SKM-1 (cell line): ENCODE data around the gene DCDC2C.
A peak's percentile ranks its signal among the peaks of the same experiment; 100 is the strongest.
"Not testable (repeated sequence)": the region's sequence is repeated elsewhere in the genome, so short reads cannot be mapped to it uniquely, and the experiment has no call there.

Experiments used
- DNase-seq: peaks from one replicate; lab custom pipeline; 2025; ENCODE audit not compliant: unreplicated experiment; lab: John Stamatoyannopoulos, UW

Gene DCDC2C

DNA sequence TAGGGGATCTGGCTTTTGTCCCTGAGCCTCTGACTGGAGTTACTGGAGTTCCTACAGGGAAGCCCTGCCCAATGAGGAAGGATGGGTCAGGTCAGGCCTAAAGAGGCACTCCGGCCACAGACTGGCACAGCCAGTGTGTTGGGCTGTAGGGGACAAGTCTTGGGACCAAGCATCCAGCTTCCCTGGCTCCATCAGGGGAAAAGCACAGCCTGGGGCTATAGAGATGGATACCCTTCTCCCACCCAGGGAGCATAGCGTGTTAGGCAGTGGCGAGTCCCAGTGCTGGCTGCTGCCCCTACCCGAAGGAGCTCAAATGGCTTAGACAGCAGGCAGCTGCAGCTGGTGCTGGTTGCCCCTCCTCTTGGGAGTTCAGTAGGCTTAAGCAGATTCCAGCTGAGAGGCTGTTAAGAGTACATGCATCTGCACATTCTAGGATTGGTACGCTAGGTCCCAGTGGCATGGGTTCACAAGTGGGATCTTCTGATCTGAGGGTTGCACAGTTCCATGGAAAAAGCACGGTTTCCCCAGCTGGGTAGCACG is 111.4 kb downstream of the DCDC2C start:
- no peak for DNase-seq

DNA sequence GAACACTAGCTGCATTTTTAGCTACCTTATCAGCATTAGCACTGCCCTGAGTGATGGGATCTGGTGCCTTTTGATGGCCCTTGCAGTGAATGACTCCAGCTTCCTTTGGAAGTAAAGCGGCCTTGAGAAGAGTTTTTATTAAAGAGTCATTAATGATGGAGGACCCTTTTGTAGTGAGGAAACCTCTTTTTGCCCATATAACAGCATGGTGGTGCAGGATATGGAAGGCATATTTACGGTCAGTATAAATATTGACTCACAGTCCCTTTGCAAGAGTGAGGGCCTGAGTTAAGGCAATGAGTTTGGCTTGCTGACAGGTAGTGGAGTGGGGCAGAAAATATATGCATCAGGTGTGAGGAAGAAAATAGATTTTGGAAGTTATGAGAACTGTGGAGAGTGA is 113.8 kb downstream of the DCDC2C start:
- not testable (repeated sequence) for DNase-seq

DNA sequence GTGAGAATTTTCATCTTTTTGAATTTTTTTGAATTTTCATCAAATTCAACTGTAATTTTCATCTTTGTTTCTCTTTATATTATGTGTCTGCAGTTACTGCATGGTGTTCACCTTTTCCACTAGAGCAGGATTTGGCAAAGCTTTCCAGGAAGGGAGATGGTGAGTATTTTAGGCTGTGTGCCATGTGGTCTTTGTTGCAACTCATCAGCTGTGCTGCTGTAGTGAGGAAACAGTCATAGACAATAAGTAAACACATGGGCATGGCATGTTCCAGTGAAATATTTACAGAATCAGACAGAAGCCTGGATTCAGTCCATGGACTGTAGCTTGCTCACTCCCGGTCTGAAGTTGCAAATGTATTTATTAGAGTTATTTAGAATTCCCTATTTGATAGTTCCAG is 120.4 kb downstream of the DCDC2C start:
- no peak for DNase-seq

DNA sequence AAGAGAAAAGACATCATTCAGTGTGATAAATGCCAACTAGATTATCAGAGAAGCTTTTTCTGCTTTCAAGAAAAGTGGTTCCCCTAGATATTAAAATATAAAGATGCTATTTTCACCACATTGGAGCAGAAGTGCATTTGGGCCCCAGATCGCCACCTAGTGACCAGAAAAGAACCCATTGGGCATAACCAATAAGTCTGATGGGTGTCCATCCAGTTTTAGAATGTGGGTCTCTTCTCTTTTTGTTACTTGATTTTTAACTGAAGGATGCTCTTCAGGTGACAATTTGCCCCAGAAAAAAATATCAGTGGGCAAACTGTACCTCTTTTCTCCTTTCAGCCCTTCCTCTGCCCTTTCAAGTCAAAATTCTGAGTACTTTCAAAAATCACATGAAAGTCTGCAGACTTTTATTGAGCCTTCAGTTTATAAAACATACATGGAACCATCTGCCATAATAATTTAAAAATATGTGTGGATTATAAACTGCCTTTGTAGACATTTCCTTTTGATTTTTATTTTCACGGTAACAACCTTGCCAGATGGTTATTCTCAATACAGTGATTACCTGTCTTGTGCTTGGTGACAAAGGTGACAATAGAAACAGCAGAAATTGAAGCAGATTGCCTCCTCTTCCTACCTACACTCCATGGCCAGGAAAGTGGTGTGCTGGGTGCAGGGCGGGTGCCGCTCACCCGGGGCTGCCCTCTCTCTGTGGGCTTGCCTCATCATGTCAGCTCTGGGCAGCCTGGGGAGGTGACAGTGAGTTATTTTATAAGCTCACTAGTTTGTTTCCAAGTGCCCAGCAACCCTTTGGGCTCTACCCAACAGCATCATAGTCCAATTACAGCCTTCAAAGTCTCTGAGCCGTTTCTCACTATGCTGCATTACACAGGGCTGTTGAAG is 124.5 kb downstream of the DCDC2C start:
- DNase-seq: no peak

DNA sequence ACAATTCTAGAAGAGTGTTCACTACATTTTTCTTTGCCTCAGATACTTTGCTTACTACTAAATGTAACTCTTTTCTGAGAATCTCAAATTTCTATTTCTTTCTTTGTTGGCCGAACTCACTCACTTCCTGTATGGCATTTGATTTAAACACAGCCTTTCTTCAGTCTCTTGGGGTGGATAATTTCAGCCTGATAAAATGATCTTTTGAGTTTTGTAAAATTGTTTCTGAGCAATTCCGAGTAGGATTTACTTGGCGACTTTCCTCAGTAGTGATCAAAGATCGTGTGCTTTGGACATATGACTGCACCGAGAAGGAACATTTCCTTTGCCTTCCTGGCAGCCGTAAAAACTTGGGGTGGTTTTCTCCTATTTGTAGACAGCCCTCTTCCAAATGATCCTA is 127.4 kb downstream of the DCDC2C start:
- no peak for DNase-seq

DNA sequence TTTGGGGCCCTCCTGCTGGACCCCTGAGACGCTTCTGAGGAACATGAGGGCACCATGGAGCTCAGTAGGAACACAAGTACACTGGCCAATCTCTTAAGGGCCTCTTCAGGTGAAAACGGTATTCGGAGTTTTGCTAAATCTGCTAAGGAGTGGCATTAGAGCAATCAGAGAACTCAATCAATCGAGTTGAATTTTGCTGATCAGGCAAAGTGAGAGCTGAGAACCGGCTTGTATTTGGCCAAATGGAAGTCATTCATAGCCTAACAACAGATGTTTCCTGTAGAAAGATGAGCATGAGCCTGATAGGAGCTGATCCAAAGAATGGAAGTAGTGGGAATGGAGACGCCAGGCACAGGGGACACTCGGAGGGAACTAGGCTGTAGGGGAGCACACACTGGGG is 133.7 kb downstream of the DCDC2C start:
- no peak for DNase-seq

DNA sequence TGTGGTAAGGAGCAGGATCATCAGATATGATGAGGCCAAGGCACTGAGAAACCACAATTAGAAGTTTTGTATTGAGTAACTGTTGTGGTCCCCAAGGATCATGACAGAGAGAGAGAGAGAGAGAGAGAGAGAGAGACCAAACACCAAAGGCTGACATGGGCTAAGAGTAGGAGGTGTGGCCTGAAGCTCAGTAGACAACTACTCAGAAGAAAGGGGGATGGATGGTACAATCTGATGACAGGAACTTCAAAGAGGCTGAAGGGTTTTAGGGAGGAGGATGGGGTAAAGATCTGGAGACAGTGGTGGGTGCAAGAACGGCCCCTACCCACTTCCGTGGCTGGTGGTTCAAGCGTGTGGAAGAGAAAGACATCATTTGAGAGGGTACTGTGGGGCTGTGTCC is 135.0 kb downstream of the DCDC2C start:
- DNase-seq: no peak

DNA sequence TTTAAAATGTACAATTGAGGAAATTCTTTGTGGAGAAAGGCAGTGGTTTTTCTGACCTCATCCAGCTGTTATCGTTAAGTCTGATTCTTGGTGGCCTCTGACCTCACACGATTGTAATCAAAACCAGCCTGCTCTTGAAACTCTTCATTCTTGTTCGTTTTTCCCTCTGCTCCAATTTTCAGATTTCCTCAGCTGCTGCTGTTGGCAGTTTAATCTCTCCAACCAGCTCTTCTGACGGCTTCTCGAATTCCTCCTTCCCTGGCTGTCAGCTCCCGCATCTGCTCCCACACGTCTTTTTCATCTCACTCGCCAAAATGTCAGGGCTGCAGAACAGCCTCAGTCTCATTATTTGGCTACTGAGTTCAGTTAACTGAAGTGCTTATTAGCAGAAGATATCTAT is 136.1 kb downstream of the DCDC2C start:
- no peak for DNase-seq

DNA sequence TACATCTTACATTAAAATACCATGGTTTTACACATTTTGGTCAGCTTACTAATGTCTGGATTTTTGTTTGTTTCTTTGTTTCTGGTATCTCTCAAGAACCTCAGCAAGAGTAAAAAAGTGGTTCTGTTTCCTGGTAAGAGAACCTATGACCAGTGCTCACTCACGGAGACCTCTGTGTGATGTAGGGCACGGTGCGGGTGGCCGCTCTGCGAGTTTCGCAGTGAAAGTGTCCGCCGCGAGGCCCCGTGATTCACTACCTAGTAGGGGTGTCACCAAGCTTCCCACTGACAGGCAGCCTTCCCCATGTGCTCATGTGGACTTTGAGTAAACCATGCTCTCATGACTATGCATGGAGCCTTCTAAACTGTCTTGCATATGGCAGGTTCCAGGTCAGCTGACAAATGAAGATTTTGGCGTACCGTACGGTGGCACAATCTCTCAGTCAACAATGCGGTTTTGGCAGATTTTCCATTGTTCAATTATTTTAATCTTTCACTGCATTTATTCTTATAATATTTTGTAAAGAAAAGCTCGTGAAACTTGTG is 137.3 kb downstream of the DCDC2C start:
- no peak for DNase-seq

DNA sequence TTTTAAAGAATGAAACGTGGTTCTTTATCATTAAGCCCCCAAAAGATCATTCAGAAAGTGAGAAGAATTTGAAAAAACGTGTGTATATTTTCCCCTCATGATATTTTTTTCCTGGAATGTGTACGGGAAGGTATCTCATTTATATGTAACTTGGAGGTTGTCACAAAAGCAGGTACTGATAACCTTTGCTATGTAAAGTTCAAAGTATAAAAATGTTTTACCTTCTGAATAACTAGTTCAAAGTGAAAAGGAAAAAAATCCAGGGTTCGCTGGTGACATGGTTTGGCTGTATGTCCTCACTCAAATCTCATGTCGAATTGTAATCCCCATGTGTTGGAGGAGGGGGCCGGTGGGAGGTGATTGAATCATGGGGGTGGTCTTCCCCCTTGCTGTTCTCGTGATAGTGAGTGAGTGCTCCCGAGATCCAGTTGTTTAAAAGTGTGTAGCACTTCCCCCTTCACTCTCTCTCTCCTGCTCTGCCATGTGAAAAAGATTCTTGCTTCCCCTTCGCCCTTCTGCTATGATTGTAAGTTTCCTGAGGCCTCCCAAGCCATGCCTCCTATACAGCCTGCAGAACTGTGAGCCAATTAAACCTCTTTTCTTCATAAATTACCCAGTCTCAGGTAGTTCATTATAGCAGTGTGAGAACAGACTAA is 144.2 kb downstream of the DCDC2C start:
- no peak for DNase-seq

DNA sequence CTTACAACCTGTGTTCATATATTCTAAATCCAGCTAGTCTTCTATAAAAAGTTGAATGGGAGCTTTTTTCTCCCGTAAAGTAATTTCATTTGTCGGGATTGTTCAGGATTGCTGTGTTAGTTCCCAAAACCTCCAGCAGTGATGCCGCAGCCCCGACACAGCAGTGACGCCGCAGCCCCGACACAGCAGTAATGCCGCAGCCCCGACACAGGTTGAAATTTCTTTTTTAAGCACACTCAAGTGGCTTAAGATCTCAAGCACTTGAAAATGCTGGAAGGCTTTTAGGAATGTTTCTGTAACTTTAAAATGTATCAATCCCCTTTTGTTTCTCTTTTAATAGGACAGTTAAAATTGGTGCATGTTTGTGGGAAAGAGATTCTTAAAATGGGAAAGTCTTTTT is 145.4 kb downstream of the DCDC2C start:
- DNase-seq: no peak

DNA sequence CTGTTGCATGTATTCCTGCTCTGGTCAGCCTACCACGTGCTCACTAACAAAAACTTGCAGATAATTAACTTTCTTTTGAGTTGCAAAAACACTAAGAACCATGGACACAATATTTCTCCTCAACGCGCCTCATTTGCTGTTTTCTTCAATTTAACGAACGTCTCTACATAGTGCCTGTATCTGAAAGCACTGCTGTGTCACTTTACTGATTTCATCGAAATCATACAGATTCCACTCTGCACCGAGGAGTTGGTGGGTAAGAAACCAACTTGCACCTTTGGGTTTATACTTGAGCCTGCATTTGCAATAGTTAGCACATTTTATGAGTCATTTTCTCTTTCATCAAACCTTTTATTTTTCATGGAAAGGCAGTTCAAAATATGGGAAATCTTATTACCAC is 145.8 kb downstream of the DCDC2C start:
- DNase-seq: no peak

DNA sequence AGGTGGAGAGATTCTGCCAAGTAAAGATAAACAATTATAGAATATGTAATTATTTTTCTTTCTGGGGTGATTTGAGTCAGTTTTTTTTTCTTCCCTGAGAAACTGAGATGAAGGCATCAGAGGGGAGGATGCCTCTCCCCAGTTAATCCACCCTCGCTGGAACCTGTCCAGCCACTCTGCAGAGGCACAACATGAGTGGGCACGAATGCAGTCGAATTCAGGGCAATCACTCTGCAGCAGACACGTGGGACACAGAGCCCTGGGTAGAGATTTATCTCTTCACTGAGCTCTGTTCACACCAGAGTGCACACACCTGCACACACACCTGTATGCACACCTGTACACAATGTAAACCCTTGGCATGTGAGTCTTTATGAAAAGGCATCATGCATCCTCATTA is 154.2 kb downstream of the DCDC2C start:
- no peak for DNase-seq

DNA sequence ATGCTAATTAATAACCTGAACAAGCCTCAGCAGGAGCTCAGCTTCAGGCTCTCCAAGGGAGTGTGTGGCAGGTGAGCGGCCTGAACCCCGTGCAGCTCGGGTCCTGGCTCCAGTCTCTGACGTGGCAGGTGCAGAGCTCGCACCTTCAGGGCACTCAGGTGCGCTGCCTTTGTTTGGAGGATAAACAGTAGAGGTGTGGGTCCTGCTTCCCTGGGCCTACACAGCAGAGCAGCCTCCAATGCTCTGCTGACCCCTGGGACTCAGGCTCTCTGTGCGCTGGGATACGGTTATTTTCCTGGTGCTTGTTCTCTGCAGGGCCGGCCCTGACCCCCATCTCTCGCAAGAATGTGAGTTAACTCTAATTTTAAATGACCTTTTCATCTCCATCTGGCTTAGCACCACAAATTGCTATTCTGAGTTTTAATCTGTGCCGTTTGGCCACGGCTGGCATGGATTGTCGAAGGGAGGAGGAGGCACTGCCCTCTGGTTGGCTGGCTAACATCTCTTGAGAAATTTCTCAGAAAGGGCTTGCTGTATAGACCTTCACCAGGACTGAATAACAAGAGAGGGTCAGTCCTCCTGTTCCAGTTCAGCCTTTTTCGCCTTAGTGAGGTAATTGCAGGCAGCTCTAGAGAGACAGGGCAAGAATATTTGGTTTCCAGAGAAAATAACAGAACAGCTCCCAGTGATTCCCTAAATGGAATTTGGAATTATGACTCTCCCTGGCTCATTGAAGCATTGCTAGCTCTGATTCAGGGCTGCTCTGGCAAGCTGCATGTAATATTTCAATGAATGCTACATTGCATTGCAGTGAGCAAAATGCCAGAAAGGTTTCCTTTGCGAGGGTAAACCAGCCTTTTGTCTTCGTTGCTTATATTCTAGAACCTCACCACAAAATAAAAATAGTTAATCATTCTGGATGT is 161.8 kb downstream of the DCDC2C start:
- no peak for DNase-seq

DNA sequence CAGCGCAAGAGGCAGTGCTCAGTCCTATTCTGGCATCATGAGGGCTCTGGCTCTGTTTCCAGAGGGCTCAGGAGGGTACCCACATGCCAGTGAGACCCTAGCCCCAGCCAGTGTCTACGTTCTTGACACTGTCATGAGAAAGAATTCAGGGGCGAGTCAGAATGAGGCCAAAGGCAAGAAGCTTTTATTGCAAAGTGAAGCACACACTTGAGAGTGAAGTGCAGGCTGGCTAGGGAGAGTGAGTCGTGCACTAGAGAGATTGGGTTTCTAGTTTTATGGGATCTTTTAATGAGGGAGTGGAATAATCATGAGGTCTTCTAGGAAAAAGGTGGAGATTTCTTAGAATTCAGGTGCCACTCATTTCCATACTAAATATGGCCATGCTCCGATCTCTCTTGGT is 164.1 kb downstream of the DCDC2C start:
- no peak for DNase-seq

DNA sequence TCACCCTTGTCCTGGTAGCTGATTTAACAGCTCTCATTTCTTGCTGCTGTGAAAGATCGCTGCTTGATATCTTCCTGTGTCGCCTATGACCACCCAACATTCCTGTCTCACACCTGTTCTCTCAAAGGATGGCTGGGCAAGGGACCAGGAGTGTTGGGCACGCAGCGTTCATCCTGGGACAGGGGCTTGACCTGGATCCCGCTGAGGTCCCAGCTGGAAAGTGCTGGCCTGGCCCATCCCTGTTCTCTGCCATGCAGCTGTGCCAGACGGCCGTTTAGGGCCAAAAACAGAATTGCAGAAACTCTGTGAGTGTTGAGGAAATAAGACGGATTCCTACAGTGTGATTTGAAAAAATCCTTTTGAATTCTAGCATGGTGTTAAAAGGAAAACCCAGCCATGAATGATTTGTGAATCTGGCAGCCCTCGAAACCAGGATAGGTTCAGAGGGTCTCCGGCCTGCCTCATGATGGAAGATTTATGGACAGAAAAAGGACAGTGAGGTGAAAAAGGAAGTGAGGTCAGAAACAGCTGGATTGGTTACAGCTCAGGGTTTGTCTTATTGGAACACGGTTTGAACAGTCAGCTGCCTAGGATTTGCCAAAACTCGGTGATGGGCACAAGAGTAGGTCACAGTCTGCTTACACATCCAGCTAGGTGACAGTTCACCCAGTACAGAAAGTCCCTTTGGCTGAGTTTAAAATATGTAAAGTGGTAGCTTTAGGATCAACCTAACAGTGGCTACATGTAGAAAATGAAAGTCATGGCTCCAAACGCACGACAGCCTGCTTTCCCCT is 164.8 kb downstream of the DCDC2C start:
- no peak for DNase-seq

DNA sequence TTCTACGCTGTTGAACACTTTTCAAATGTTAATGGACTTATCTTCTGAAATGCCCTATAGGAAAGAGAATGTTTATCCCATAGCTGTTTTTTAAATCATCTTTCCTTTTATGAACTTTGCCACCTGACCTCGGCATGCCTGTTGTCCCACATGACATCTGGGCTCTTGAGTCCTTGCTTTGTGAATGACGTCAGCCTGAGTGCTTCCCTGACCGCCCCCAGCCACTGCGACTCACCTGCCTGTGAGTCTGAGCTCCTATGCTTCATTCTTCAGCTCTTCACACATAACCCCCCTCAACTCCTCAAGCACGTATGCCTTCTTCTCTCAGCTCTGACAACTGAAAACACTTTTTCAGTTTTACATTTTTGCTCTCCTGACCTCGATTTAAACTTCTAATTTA is 166.8 kb downstream of the DCDC2C start:
- DNase-seq: no peak

DNA sequence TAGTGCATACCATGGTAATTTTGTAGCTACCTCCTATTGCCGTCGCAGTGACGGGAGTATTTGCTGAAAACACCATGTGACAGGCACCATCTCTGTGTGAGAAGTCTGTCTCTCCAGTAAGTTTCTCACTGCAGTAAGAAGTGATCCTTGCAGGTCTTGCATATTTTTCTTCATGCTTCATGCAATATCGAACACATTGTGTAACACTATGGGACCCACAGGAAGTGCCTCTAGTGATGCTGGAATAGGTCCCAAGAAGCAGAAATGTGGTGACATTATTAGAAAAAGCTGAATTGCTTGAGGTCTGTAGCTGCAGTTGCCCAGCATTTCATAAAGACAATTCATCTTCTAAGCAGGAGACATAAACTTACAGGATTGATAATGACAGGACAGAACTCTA is 167.6 kb downstream of the DCDC2C start:
- peak; percentile 9 for DNase-seq

DNA sequence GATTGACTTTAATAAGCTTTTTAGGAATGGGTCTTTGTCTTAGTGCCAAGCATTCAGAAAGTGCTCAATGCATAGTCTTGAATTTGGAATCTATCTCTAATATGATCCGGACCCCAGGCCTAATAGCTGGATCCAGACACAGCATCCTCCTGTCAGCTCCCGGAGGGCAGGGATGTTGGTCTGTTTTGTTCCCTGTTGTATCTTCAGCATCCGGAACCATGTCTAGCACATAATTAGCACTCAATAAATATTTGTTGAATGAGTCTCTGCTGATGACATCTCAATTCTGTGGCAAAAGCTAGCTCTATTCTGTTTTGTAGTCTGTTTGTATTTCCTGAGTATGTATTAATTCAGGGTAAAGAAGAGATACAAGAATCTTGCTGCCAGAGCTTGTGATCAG is 169.1 kb downstream of the DCDC2C start:
- no peak for DNase-seq

DNA sequence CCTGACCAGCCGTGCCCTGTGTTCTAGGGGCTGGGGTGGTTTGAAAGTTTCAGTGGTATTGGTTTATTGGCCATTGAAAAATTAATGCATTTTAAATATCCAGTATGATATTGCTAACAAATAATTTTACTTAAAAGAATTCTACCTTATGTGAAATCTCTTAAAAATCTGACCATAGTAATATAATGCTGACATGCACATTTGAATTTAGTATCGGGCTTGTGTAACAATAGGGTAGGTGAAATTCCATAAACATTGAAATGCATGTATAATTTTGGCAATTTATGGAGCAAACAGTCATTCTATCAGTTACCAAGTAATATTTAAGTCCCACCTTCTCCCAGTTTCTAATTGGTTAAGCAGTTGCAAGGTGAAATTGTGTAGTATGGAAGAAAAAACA is 170.5 kb downstream of the DCDC2C start:
- DNase-seq: no peak
